RWPE1 (cell line): ENCODE data around the gene CRABP2.

Source experiments
- CTCF ChIA-PET: fragments of 350-600 bp; sonication (Branson Sonifier 250); formaldehyde crosslinking; extraction: SDS; loops from one replicate; lab custom pipeline; 2021; lab: Yijun Ruan, JAX
- POLR2A ChIA-PET: fragments of 400-600 bp; formaldehyde crosslinking; extraction: SDS; loops from one replicate; lab custom pipeline; 2020; ENCODE audit warnings: antibody characterized with exemption; ENCODE audit not compliant: low non-redundant PET; lab: Yijun Ruan, JAX
- DNase-seq: peaks from one replicate; pipeline ENCODE4 v3.0.0; 2012; ENCODE audit warnings: low spot score
- H3K27ac ChIP-seq: fragments of 450-650 bp; 2 replicates; pipeline ENCODE4 v1.5.1; 2017
- CTCF ChIP-seq: fragments of 450-650 bp; conservative IDR thresholded peaks from 2 replicates; pipeline ENCODE4 v1.5.1; 2017; ENCODE audit warnings: low read depth, mild to moderate bottlenecking

The CRABP2 gene

GRCh38 chr1:156705321-156705917, at the start of gene CRABP2:
CRABP2 (minus strand) TSS chr1:156705583; CDS start chr1:156705446, 137 bp downstream.
- POLR2A ChIA-PET, result interaction anchor here (1.5 kb wide), 1 partner anchor 14 kb away, joined by 5 read pairs; no protein-coding TSS in a partner anchor
- CTCF ChIA-PET, result interaction anchor here (0.6 to 17.0 kb wide), 13 partner anchors 10 to 1203 kb away, joined by 3 to 225 read pairs (median 3); partner anchors contain the start of genes ISG20L2 and METTL25B
- no peak for DNase-seq
- no peak for TF ChIP-seq CTCF
- peak within 1 kb of the TSS; percentile 95 for H3K27ac ChIP-seq

DNA sequence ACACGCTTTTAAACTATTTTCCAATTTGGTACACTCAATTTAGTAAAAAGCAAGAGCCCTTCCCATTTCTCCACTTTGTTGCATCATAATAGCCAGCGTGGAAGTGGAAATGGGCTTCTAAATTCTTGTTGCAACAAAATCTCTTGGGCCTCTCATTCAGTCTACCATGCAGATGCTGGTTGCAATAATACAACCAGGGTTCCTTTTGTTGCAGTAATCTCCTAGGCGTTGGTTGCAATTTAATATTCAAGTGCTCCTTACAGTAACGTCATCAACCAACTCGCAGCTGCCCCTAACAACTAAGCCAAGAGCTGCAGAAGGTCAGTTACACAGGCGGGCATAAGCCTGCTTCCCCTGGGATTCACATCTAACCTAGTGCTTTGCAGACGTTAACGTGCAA, 48.8 kb upstream of the CRABP2 start:
- no peak for DNase-seq
- CTCF ChIA-PET, result no interaction called here
- peak overlapping the region; percentile 29; the same call in 1 of the 2 replicates for H3K27ac ChIP-seq
- POLR2A ChIA-PET, result interaction anchor here (0.6 kb wide), 1 partner anchor 172 kb away, joined by 9 read pairs; no protein-coding TSS in a partner anchor
- no peak for TF ChIP-seq CTCF

DNA sequence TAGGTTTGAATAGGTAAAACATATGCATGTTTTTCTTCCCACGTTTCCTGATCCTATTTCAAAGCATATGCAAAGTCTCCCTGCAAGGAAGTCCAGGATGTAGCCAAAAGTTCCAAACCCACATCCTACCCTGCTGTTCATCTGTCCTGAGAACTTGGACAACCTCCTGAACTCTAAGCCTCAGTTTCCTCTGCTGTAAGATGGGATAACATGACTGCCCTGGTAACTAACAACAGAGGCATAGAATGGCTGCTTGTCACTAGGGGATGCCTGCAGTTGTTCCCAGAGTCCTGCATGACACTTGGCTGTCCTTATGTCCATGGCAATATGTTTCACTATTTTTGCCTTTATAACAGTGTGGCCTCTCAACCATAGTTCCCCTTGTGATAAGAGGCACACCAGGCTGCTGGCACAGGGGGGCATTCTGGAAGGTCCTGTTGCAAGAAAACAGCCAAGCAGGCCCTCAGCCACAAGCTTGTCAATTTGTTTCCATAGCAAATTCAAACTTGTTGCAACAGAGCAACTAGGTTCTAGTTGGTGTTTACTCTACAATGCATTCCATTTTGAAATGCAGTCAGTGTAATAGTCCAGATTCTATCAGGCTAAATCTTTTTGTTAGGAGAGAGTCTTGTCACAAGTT, 47.6 kb upstream of the CRABP2 start:
- no peak for DNase-seq
- TF ChIP-seq CTCF, result no peak
- ChIA-PET CTCF (interaction anchor here (0.7 kb wide), 1 partner anchor 82 kb away, joined by 3 read pairs; no protein-coding TSS in a partner anchor), POLR2A (interaction anchor here (1.3 to 1.6 kb wide), 2 partner anchors 14 to 25 kb away, joined by 3 to 7 read pairs; partner anchors contain the start of genes METTL25B and PRCC)
- peak overlapping the region; percentile 29 for H3K27ac ChIP-seq

GRCh38 chr1:156751757-156752481, 46.5 kb upstream of the CRABP2 start:
- POLR2A ChIA-PET, result interaction anchor here (0.6 to 1.6 kb wide), 7 partner anchors 9 to 67 kb away, joined by 3 to 7 read pairs (median 4); partner anchors contain the start of genes METTL25B and PRCC
- CTCF ChIA-PET, result interaction anchor here (0.5 to 1.1 kb wide), 4 partner anchors 16 to 81 kb away, joined by 3 to 5 read pairs (median 4); no protein-coding TSS in a partner anchor

DNA sequence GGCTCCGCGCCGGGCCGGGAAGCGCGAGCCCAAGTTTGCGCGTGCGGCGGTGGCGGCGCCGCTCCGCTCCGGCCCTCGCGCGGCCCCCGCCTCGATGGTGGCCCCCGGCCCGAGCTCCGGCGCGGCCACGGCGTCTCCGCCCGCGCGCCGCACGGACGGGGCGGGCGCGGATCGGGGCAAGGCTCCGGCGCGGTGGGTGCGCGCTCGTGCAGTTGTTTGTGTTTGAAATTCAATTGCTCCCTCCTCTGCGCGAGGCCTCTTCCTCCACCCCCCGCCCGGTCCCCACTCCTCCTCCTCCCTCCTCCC, 46.0 kb upstream of the CRABP2 start, which contains the start of gene HDGF:
TSS of gene HDGF (minus strand) at position 225 of the 306 bp plus-strand sequence. CDS start 246 bp downstream, outside the sequence.
- H3K27ac ChIP-seq, result peak within 1 kb of the TSS; percentile 99
- ChIA-PET POLR2A (interaction anchor here (0.6 to 1.6 kb wide), 6 partner anchors 10 to 66 kb away, joined by 3 to 7 read pairs (median 4); partner anchors contain the start of gene PRCC), CTCF (interaction anchor here (0.5 to 1.1 kb wide), 2 partner anchors 25 to 32 kb away, joined by 3 to 4 read pairs; no protein-coding TSS in a partner anchor)
- DNase-seq, result no peak
- TF ChIP-seq CTCF, result no peak

More at GRCh38 chr1:156751757-156752481, 46.5 kb upstream of the CRABP2 start:
- peak; percentile 88 for DNase-seq
- no peak for TF ChIP-seq CTCF
- peak overlapping the region; percentile 99 for H3K27ac ChIP-seq
